Common myeloid progenitor, CD34-positive (primary cell): Measurements from ENCODE around the gene PSMA6.

Source experiments
- CTCF ChIA-PET: fragments of 350-600 bp; sonication (Branson Sonifier 250); formaldehyde crosslinking; loops from one replicate; lab custom pipeline; 2021; ENCODE audit warnings: antibody characterized with exemption; lab: Charles Lee
- POLR2A ChIA-PET: fragments of 350-600 bp; sonication (Branson Sonifier 250); formaldehyde crosslinking; loops from one replicate; lab custom pipeline; 2021; ENCODE audit warnings: antibody characterized with exemption; lab: Charles Lee
- DNase-seq, 3 donors: peaks; one replicate each; pipeline versions ENCODE4 v3.0.0 to v3.0.0-alpha.2; 2013
- H3K27ac ChIP-seq, 2 experiments: 1 replicate in 1 of 2; 2 replicates in 1 of 2; pipeline ENCODE4 v1.7.0; 2013; ENCODE audit warnings: inconsistent platforms in 2 of 2, low read length in 2 of 2, mild to moderate bottlenecking in 2 of 2, low read depth in 1 of 2, moderate library complexity in 1 of 2; ENCODE audit not compliant: severe bottlenecking in 2 of 2, insufficient read depth in 1 of 2, poor library complexity in 1 of 2
- H3K27me3 ChIP-seq, 5 experiments: replicated peaks in 2 of 5; 1 replicate in 3 of 5; 2 replicates in 2 of 5; pipeline versions ENCODE4 v1.6.1 to v1.7.0; 2013; ENCODE audit warnings: low read length in 4 of 5, mild to moderate bottlenecking in 2 of 5, moderate library complexity in 2 of 5, inconsistent platforms in 1 of 5; ENCODE audit not compliant: insufficient read depth in 5 of 5, control insufficient read depth in 4 of 5
- H3K36me3 ChIP-seq, 4 experiments: 1 replicate in 2 of 4; 2 replicates in 2 of 4; pipeline versions ENCODE4 v1.6.1 to v1.7.0; 2013; ENCODE audit warnings: low read length in 3 of 4, control low read depth in 1 of 4, mild to moderate bottlenecking in 1 of 4; ENCODE audit not compliant: control insufficient read depth in 4 of 4, insufficient read depth in 4 of 4
- H3K4me1 ChIP-seq, 4 experiments: 1 replicate in 3 of 4; 2 replicates in 1 of 4; pipeline versions ENCODE4 v1.6.1 to v1.7.1; 2013; ENCODE audit warnings: low read length in 3 of 4, mild to moderate bottlenecking in 3 of 4, control low read depth in 1 of 4, inconsistent platforms in 1 of 4, moderate library complexity in 1 of 4; ENCODE audit not compliant: control insufficient read depth in 4 of 4, insufficient read depth in 4 of 4; ENCODE audit errors: control extremely low read depth in 1 of 4
- H3K4me3 ChIP-seq, 7 experiments: 1 replicate in 4 of 7; 2 replicates in 3 of 7; pipeline versions ENCODE4 v1.5.1 to v1.7.0; 2013; ENCODE audit warnings: mild to moderate bottlenecking in 7 of 7, low read length in 6 of 7, moderate library complexity in 6 of 7, inconsistent platforms in 2 of 7, low read depth in 2 of 7, control low read depth in 1 of 7; ENCODE audit not compliant: insufficient read depth in 4 of 7, control insufficient read depth in 1 of 7; ENCODE audit errors: extremely low read depth in 1 of 7
- H3K9me3 ChIP-seq, 5 experiments: 1 replicate in 4 of 5; 2 replicates in 1 of 5; pipeline versions ENCODE4 v1.6.1 to v1.7.1; 2013; ENCODE audit warnings: low read length in 4 of 5, mild to moderate bottlenecking in 2 of 5, inconsistent platforms in 1 of 5, low read depth in 1 of 5, moderate library complexity in 1 of 5; ENCODE audit not compliant: control insufficient read depth in 4 of 5, insufficient read depth in 2 of 5; ENCODE audit errors: control extremely low read depth in 1 of 5
- WGBS: methylation state at CpG from one replicate; pipeline ENCODE4 v1.1.5; 2013; ENCODE audit not compliant: insufficient coverage; 5-methylcytosine and 5-hydroxymethylcytosine counted together

PSMA6 gene

GRCh38 chr14:35326375-35326774, 34.2 kb downstream of the PSMA6 start:
- ChIA-PET CTCF (interaction anchor here (2.3 kb wide), 1 partner anchor 42 kb away, joined by 7 read pairs; no protein-coding TSS in a partner anchor), POLR2A (no interaction called here)
- H3K36me3 ChIP-seq: no peaks in the 10 kb centered on the region
- no peak for DNase-seq
- no peak overlapping the region for H3K4me3 ChIP-seq
- no peaks in the 10 kb centered on the region for H3K9me3 ChIP-seq
- H3K27ac ChIP-seq: no peak overlapping the region
- peaks cover 0 to under 1% (median under 1%) of the 10 kb centered on the region in 4 experiments for H3K4me1 ChIP-seq
- no peaks in the 10 kb centered on the region for H3K27me3 ChIP-seq
- no CpG with 5 or more reads among the region's 1 CpG for WGBS

GRCh38 chr14:35331605-35332516, 39.7 kb downstream of the PSMA6 start:
- H3K36me3 ChIP-seq: no peaks in the 10 kb centered on the region
- H3K27me3 ChIP-seq: no peaks in the 10 kb centered on the region
- POLR2A ChIA-PET: interaction anchor here (0.6 to 3.4 kb wide), 10 partner anchors 10 to 72 kb away, joined by 3 to 27 read pairs (median 5); partner anchors contain the start of gene NFKBIA
- H3K4me3 ChIP-seq: peak overlapping the region in 1 of 7 experiments; percentile 8
- H3K27ac ChIP-seq: peak overlapping the region in 1 of 2 experiments; percentile 61
- WGBS: 24% methylated on average over 16 of the region's 21 CpGs
- peak; percentile 32 to 87 (median 81) for DNase-seq
- CTCF ChIA-PET: interaction anchor here (0.7 to 3.9 kb wide), 7 partner anchors 9 to 102 kb away, joined by 3 to 24 read pairs (median 3); no protein-coding TSS in a partner anchor
- H3K4me1 ChIP-seq: peaks cover 9 to 47% (median 37%) of the 10 kb centered on the region in 4 experiments
- no peaks in the 10 kb centered on the region for H3K9me3 ChIP-seq

GRCh38 chr14:35332517-35333263, 40.5 kb downstream of the PSMA6 start:
- Histone ChIP-seq H3K4me1 (peaks cover 9 to 55% (median 44%) of the 10 kb centered on the region in 4 experiments), H3K36me3 (no peaks in the 10 kb centered on the region), H3K27ac (peak overlapping the region; percentile 25 to 61), H3K4me3 (peak overlapping the region in 1 of 7 experiments; percentile 19), H3K27me3 (no peaks in the 10 kb centered on the region), H3K9me3 (no peaks in the 10 kb centered on the region)
- ChIA-PET CTCF (interaction anchor here (0.7 to 3.9 kb wide), 13 partner anchors 10 to 103 kb away, joined by 3 to 24 read pairs (median 4); no protein-coding TSS in a partner anchor), POLR2A (interaction anchor here (0.6 to 3.4 kb wide), 10 partner anchors 9 to 79 kb away, joined by 3 to 27 read pairs (median 4); partner anchors contain the start of gene NFKBIA)
- peak in 2 of 3 donors; percentile 66 to 79 for DNase-seq
- 58% methylated on average over 10 of the region's 11 CpGs for WGBS

- ChIA-PET POLR2A (interaction anchor here (0.6 to 3.4 kb wide), 8 partner anchors 8 to 80 kb away, joined by 3 to 27 read pairs (median 5); partner anchors contain the start of gene NFKBIA), CTCF (interaction anchor here (0.7 to 3.9 kb wide), 13 partner anchors 16 to 103 kb away, joined by 3 to 24 read pairs (median 4); no protein-coding TSS in a partner anchor)
- Histone ChIP-seq H3K9me3 (no peaks in the 10 kb centered on the region), H3K4me3 (peak overlapping the region in 2 of 7 experiments; percentile 19 to 37), H3K4me1 (peaks cover 9 to 55% (median 44%) of the 10 kb centered on the region in 4 experiments), H3K36me3 (no peaks in the 10 kb centered on the region), H3K27me3 (no peaks in the 10 kb centered on the region), H3K27ac (peak overlapping the region; percentile 25 to 61)
- DNase-seq: no peak
- WGBS: 50% methylated on average over 7 of the region's 8 CpGs
These were observed 41.1 kb downstream of the PSMA6 start for GRCh38 chr14:35333264-35333730.

GRCh38 chr14:35333797-35334743, 41.9 kb downstream of the PSMA6 start:
- 79% methylated on average over 12 of the region's 15 CpGs for WGBS
- ChIA-PET POLR2A (interaction anchor here (1.5 to 3.4 kb wide), 2 partner anchors 8 to 70 kb away, joined by 4 to 27 read pairs; partner anchors contain the start of gene NFKBIA), CTCF (interaction anchor here (0.7 to 3.9 kb wide), 12 partner anchors 15 to 104 kb away, joined by 3 to 24 read pairs (median 4); no protein-coding TSS in a partner anchor)
- Histone ChIP-seq H3K27me3 (no peaks in the 10 kb centered on the region), H3K9me3 (no peaks in the 10 kb centered on the region), H3K4me3 (peak overlapping the region in 2 of 7 experiments; percentile 11 to 19), H3K27ac (no peak overlapping the region), H3K36me3 (no peaks in the 10 kb centered on the region), H3K4me1 (peaks cover 9 to 61% (median 46%) of the 10 kb centered on the region in 4 experiments)
- peak in 1 of 3 donors; percentile 25 for DNase-seq
